Dermis microvascular lymphatic vessel endothelial cell (primary cell): ENCODE data around the gene FAM32A. TPM values are rescaled to one million over a fixed set of nuclear protein-coding genes. Genes with fewer than 3 reads are reported as not detected.

Source experiments
- total RNA-seq: library from RNA; depleted of rRNA; stranded (reverse); fragments of >200 nt; gene quantifications from 2 replicates; pipeline ENCODE4 v1.2.1, GENCODE V29; 2014

The FAM32A gene
- total RNA-seq, 1 donor from 2014 or later: 86.5 TPM

Other genes starting within 250 kb of the FAM32A start
- not detected in 2 replicates for gene OR10H4, start 236.4 kb upstream of the FAM32A start, total RNA-seq
- gene TPM4, start 108.9 kb upstream of the FAM32A start, total RNA-seq: 424 and 463 TPM in 2 replicates
- 104 and 107 TPM in 2 replicates for gene RAB8A, start 73.5 kb upstream of the FAM32A start, total RNA-seq
- gene HSH2D, start 41.7 kb upstream of the FAM32A start, total RNA-seq: not detected in 2 replicates
- gene CIB3, start 11.9 kb upstream of the FAM32A start, total RNA-seq: not detected in 2 replicates
- gene AP1M1, start 12.5 kb downstream of the FAM32A start, total RNA-seq: 43.9 and 71.2 TPM in 2 replicates
- gene KLF2, start 139.4 kb downstream of the FAM32A start, total RNA-seq: 2.4 and 2.8 TPM in 2 replicates